Astrocyte (in vitro differentiated cells and primary cell): ENCODE measurements around the gene PFKFB4. TPM values are rescaled to one million over a fixed set of nuclear protein-coding genes. Genes with fewer than 3 reads are reported as not detected.
"Not testable (repeated sequence)": the region's sequence is repeated elsewhere in the genome, so short reads cannot be mapped to it uniquely, and the experiment has no call there.

Source experiments
- DNase-seq: peaks from one replicate; pipeline ENCODE4 v3.0.0-alpha.2; 2010; ENCODE audit warnings: low read depth
- FAIRE-seq: peaks from 2 replicates; lab custom pipeline; 2011; peaks lifted over from hg19 to GRCh38; lab: Jason Lieb, UNC
- H2AFZ ChIP-seq: 2 replicates; pipeline ENCODE4 v1.6.0; 2012; ENCODE audit warnings: low read depth, low read length, inconsistent platforms
- H3K27ac ChIP-seq: 2 replicates; pipeline ENCODE4 v1.5.1; 2011; ENCODE audit warnings: low read depth, low read length, inconsistent platforms
- H3K27me3 ChIP-seq: 2 replicates; pipeline ENCODE4 v1.6.0; 2011; ENCODE audit warnings: low read length, inconsistent platforms; ENCODE audit not compliant: insufficient read depth
- H3K36me3 ChIP-seq: 2 replicates; pipeline ENCODE4 v1.5.1; 2011; ENCODE audit warnings: low read length, inconsistent platforms; ENCODE audit not compliant: insufficient read depth
- H3K4me1 ChIP-seq: 2 replicates; pipeline ENCODE4 v1.5.1; 2011; ENCODE audit warnings: low read length, inconsistent platforms; ENCODE audit not compliant: insufficient read depth
- H3K4me2 ChIP-seq: 2 replicates; pipeline ENCODE4 v1.6.0; 2012; ENCODE audit warnings: low read length, inconsistent platforms
- H3K4me3 ChIP-seq: 2 replicates; pipeline ENCODE4 v1.5.1; 2011; ENCODE audit warnings: low read depth, mild to moderate bottlenecking, low read length, inconsistent platforms; ENCODE audit not compliant: insufficient read depth
- H3K79me2 ChIP-seq: 2 replicates; pipeline ENCODE4 v1.6.0; 2012; ENCODE audit warnings: mild to moderate bottlenecking, low read length, inconsistent platforms; ENCODE audit not compliant: insufficient read depth
- H3K9ac ChIP-seq: 2 replicates; pipeline ENCODE4 v1.6.0; 2012; ENCODE audit warnings: mild to moderate bottlenecking, low read length, inconsistent platforms
- H3K9me3 ChIP-seq: 2 replicates; pipeline ENCODE4 v1.5.1; 2012; ENCODE audit warnings: low read depth, mild to moderate bottlenecking, low read length, inconsistent platforms; ENCODE audit not compliant: insufficient read depth
- H4K20me1 ChIP-seq: 2 replicates; pipeline ENCODE4 v1.6.0; 2012; ENCODE audit warnings: low read length, inconsistent platforms; ENCODE audit not compliant: insufficient read depth
- H3K27ac Mint-ChIP-seq: one replicate; pipeline ENCODE4 v1.8.0; 2021; ENCODE audit warnings: mild to moderate bottlenecking, mixed read lengths; ENCODE audit not compliant: unreplicated experiment
- H3K27me3 Mint-ChIP-seq: one replicate; pipeline ENCODE4 v1.8.0; 2021; ENCODE audit warnings: low read depth, mixed read lengths; ENCODE audit not compliant: unreplicated experiment
- H3K36me3 Mint-ChIP-seq: one replicate; pipeline ENCODE4 v1.8.0; 2021; ENCODE audit warnings: low read depth, mixed read lengths; ENCODE audit not compliant: unreplicated experiment
- H3K4me1 Mint-ChIP-seq: one replicate; pipeline ENCODE4 v1.8.0; 2021; ENCODE audit warnings: low read depth, mixed read lengths; ENCODE audit not compliant: unreplicated experiment
- H3K4me3 Mint-ChIP-seq: one replicate; pipeline ENCODE4 v1.8.0; 2021; ENCODE audit warnings: mild to moderate bottlenecking, moderate library complexity, mixed read lengths; ENCODE audit not compliant: unreplicated experiment
- H3K9me3 Mint-ChIP-seq: one replicate; pipeline ENCODE4 v1.8.0; 2021; ENCODE audit warnings: mild to moderate bottlenecking, mixed read lengths; ENCODE audit not compliant: unreplicated experiment
- EZH2 ChIP-seq: IDR thresholded peaks from 2 replicates; pipeline ENCODE4 v1.6.1; 2012; ENCODE audit warnings: mild to moderate bottlenecking, low read length, inconsistent platforms; ENCODE audit not compliant: insufficient read depth
- total RNA-seq: library from RNA; stranded (reverse); gene quantifications from 2 replicates; pipeline ENCODE4 v1.2.1, GENCODE V29; 2021
- TF ChIP-seq, protein P1 (sequence below): IDR thresholded peaks from 2 replicates; pipeline ENCODE4 v1.5.1; 2011; ENCODE audit warnings: low read depth, mild to moderate bottlenecking, inconsistent platforms, low read length, moderate library complexity; ENCODE audit not compliant: insufficient read depth

Gene PFKFB4
- total RNA-seq, 1 donor from 2014 or later, result 27.8 TPM

GRCh38 chr3:48532271-48532976, 24.2 kb downstream of the PFKFB4 start:
- Histone ChIP-seq H4K20me1 (no peaks in the 10 kb centered on the region), H3K27ac (no peak overlapping the region), H3K36me3 (peaks cover 20% of the 10 kb centered on the region), H3K79me2 (no peaks in the 10 kb centered on the region), H2AFZ (no peak overlapping the region), H3K4me2 (no peak overlapping the region), H3K9me3 (no peaks in the 10 kb centered on the region), H3K27me3 (no peaks in the 10 kb centered on the region), H3K4me3 (no peak overlapping the region), H3K9ac (no peak overlapping the region), H3K4me1 (no peaks in the 10 kb centered on the region)
- no peaks in the 10 kb centered on the region for H3K27me3 Mint-ChIP-seq
- H3K4me1 Mint-ChIP-seq, result no peaks in the 10 kb centered on the region
- no peak overlapping the region for H3K27ac Mint-ChIP-seq
- TF ChIP-seq EZH2, result no peak
- TF ChIP-seq, protein P1, sequence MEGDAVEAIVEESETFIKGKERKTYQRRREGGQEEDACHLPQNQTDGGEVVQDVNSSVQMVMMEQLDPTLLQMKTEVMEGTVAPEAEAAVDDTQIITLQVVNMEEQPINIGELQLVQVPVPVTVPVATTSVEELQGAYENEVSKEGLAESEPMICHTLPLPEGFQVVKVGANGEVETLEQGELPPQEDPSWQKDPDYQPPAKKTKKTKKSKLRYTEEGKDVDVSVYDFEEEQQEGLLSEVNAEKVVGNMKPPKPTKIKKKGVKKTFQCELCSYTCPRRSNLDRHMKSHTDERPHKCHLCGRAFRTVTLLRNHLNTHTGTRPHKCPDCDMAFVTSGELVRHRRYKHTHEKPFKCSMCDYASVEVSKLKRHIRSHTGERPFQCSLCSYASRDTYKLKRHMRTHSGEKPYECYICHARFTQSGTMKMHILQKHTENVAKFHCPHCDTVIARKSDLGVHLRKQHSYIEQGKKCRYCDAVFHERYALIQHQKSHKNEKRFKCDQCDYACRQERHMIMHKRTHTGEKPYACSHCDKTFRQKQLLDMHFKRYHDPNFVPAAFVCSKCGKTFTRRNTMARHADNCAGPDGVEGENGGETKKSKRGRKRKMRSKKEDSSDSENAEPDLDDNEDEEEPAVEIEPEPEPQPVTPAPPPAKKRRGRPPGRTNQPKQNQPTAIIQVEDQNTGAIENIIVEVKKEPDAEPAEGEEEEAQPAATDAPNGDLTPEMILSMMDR, result no peak
- no peak for FAIRE-seq
- H3K36me3 Mint-ChIP-seq, result peaks cover 35% of the 10 kb centered on the region
- no peak for DNase-seq
- H3K9me3 Mint-ChIP-seq, result no peaks in the 10 kb centered on the region
- H3K4me3 Mint-ChIP-seq, result no peak overlapping the region

DNA sequence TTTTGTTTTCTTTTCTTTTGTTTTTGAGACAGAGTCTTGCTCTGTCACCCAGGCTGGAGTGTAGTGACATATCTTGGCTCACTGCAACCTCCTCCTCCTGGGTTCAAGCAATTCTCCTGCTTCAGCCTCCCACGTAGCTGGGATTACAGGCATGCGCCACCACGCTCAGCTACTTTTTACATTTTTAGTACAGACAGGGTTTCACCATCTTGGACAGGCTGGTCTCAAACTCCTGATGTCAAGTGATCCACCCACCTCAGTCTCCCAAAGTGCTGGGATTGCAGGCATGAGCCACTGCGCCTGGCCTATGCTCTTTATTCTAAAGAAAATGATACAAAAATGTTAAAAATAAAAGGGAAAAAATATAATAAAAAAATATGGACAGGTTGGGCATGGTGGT, 25.9 kb downstream of the PFKFB4 start:
- not testable (repeated sequence) for H3K79me2 ChIP-seq, H3K27ac Mint-ChIP-seq, H3K4me1 ChIP-seq, DNase-seq, H3K9ac ChIP-seq, H3K4me1 Mint-ChIP-seq, H4K20me1 ChIP-seq, H2AFZ ChIP-seq, H3K27me3 Mint-ChIP-seq, H3K4me3 ChIP-seq, FAIRE-seq, H3K9me3 Mint-ChIP-seq, H3K9me3 ChIP-seq, H3K27me3 ChIP-seq, H3K4me3 Mint-ChIP-seq, H3K27ac ChIP-seq, H3K4me2 ChIP-seq
- H3K36me3 Mint-ChIP-seq, result peaks cover 33% of the 10 kb centered on the region
- H3K36me3 ChIP-seq, result peaks cover 15% of the 10 kb centered on the region

GRCh38 chr3:48528754-48529153, 27.8 kb downstream of the PFKFB4 start:
- no peak for FAIRE-seq
- no peak overlapping the region for H2AFZ ChIP-seq
- no peak overlapping the region for H3K27ac Mint-ChIP-seq
- H3K4me1 Mint-ChIP-seq, result no peaks in the 10 kb centered on the region
- no peaks in the 10 kb centered on the region for H3K9me3 Mint-ChIP-seq
- no peaks in the 10 kb centered on the region for H3K27me3 Mint-ChIP-seq
- no peak overlapping the region for H3K4me3 Mint-ChIP-seq
- H3K27me3 ChIP-seq, result no peaks in the 10 kb centered on the region
- peaks cover 26% of the 10 kb centered on the region for H3K36me3 Mint-ChIP-seq
- no peaks in the 10 kb centered on the region for H3K9me3 ChIP-seq
- TF ChIP-seq, protein P1, result no peak
- TF ChIP-seq EZH2, result no peak
- H3K27ac ChIP-seq, result no peak overlapping the region
- H3K4me1 ChIP-seq, result no peaks in the 10 kb centered on the region
- H3K4me2 ChIP-seq, result no peak overlapping the region
- H3K79me2 ChIP-seq, result no peaks in the 10 kb centered on the region
- no peak overlapping the region for H3K4me3 ChIP-seq
- H3K9ac ChIP-seq, result no peak overlapping the region
- H4K20me1 ChIP-seq, result no peaks in the 10 kb centered on the region
- H3K36me3 ChIP-seq, result peaks cover 8% of the 10 kb centered on the region
- DNase-seq, result no peak
